GM19193 (cell line): ENCODE results near the gene SCUBE1.

Source experiments
- POLR2A ChIP-seq: IDR thresholded peaks from 4 replicates; pipeline ENCODE4 v1.6.1; 2011; ENCODE audit not compliant: insufficient read depth, insufficient read length; ENCODE audit errors: extremely low read depth

Gene SCUBE1

GRCh38 chr22:43343262-43343669 lies at the start of gene SCUBE1:
SCUBE1 (minus strand) TSS chr22:43343372; CDS start chr22:43343261, 111 bp downstream.
- no peak for TF ChIP-seq POLR2A

DNA sequence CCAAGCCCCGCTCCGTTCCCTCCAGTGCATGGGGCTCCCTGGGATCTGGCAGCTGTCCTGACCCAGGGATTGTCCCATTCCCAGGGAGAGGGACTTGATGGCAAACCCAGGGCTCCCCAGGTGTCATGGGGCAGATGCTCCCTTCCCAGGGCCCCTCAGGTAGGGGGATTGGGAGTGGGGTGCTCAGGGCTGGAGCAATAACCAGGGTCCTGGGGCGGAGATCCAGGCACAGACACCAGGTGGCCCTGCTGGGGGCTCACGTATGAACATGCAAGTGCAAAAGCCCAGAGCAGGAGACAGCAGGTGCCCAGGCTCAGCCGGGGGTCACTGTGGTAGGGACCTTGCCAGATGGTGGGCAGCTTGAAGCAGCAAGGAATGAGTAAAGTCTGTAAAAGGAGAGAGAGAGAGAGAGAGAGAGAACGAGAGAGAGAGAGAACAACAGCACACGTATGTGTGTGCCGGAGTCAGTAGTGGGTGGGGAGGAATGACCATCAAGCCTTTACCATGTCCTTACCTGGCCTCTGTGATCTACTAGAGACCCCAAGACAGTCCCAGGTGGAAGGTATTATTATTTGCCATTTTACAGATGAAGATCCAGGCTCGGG lies 49.3 kb upstream of the SCUBE1 start:
- TF ChIP-seq POLR2A: no peak

- no peak for TF ChIP-seq POLR2A
Measured at GRCh38 chr22:43391306-43391705, 48.1 kb upstream of the SCUBE1 start.

DNA sequence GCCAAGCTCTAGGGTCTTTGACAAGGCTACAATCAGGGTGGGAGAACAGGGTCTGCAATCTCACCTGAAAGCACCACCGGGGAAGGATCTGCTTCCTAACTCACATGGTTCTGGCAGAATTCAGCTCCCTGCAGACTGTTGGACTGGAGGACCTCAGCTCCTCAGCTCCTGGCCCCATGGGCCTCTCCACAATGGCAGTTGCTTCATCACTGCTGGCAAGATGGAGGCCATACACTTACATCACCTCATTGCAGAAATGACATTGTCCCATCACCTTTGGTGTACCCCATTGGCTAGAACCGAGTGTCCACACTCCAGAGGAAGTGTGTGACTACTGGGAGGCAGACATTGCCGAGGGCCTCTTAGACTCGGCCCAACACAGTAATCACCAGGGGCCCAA lies 47.7 kb upstream of the SCUBE1 start:
- no peak for TF ChIP-seq POLR2A

DNA sequence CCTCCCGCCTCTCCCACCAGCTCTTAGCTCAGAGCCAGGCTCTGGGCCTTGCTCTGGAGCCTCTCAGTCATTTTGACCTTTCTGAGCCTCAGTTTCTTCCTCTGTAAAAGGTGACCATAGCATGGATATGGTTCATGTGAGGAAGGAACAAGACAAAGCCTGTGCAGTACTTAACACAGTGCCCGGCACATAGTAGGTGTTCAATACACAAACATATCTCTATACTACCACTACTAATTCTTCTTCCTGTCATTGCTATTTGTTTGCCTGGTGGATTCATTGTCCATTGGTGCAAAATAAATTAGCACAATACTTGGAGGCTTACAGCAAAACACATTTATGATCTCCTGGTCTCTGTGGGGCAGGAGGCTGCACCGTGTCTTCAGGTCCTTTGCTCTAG lies 47.0 kb upstream of the SCUBE1 start:
- no peak for TF ChIP-seq POLR2A

DNA sequence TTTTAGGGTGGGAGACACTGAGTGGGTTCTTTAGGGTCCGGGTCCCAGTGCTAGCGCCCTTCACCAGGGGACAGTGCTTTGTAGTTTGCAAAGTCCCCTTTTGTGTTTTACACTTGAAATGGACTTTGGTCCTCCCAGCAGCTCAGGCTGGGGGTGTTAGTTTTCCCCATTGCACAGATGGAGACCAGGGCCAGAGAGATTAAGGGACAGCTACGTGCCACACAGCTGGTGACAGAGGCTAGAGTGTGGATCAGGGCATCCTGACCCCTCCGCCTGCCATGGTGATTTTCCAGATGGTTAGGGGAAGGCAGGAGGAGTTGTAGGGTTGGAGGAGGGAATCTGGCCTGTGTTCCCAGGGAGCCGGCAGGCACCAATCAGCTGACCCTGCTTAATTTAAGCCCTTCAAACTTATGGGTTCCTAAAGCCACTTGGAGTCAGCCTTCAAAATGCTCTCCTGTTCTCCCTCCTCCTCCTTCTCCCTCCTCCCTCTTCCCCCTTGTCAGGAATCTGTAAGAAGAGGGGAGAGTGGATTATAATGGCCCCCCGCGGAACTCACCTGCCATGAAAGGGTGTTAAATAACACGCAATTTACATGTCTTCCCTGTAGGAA lies 46.2 kb upstream of the SCUBE1 start:
- no peak for TF ChIP-seq POLR2A

DNA sequence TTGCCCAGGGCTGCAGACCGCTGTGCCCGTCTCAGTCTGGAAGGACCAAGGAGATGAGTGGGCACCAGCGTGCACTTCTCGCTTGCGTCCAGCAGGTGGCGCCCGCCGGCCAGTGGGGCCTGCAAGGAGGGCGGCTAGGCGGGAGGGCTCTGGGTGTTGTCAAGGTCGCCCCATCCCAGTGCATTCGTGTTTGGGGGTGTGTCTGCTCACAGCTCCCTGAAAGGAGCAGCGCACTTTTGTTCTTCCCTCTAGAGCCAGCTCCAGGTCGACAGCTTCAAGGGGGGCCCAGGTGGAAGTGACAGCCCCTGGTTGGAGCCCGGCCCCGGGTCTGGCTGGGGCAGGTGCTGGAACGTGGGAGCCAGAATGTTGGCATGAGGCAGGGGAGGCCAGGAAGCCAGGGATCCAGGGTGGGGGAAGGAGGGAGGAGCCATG lies 45.3 kb upstream of the SCUBE1 start:
- no peak for TF ChIP-seq POLR2A

DNA sequence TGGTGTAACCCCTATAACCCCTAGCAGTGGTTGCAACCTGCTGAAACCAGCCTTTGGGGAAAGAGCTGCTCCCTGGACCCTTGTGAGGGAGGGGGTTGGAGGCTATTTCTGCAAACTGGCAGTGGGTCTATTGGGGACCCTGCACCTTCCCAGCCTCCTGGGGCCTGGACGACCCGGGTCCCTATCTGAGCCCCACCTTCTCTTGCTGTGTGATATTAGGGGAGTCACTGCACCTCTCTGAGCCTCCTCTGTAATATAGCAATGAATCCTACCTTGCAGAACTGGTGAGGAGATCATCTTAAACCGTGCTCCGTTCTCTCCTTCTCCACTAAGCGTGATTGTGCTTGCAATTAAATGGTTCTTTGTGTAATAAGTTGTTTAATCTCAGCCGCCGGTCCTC lies 44.6 kb upstream of the SCUBE1 start:
- TF ChIP-seq POLR2A: no peak

GRCh38 chr22:43385770-43386641 lies 42.8 kb upstream of the SCUBE1 start:
- TF ChIP-seq POLR2A: no peak

DNA sequence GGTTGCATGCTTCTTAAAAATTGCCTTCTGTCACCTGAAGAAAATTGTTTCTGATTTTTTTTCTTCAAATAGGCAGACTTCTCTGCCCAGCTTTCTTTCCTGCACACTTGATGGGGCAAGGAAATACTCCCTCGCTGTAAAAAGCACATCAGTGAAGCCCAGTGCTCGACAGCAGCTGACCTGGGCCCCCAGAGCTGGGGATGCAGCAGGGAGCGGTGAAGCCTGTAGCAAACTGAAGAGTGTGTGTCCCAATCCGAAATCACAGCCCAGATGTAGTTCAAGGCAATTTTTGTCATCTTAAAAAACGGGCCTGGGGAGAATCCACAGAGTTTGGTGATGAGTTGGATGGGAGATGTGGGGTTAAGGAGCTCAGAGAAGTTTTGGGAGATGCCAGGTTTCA lies 41.7 kb upstream of the SCUBE1 start:
- no peak for TF ChIP-seq POLR2A

GRCh38 chr22:43381693-43382092 lies 38.5 kb upstream of the SCUBE1 start:
- no peak for TF ChIP-seq POLR2A

- no peak for TF ChIP-seq POLR2A
Measured at GRCh38 chr22:43377896-43378704, 34.9 kb upstream of the SCUBE1 start.

DNA sequence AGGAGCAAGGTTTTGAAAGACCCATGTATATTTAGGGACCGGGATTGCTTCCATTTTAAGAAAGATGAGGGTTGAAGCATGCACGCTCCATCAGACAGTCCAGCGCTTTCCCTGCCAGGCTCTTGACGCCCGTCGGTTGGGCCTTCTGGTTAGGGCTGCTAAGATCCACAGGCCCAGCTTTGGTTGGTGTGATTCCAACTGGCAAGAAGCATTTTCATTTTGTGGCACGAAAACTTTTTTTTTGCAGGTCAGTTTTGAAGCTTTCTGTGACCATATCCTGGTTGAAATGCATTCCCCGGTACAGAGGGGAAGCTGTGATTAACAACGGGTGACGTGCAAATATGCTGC lies 34.4 kb upstream of the SCUBE1 start:
- TF ChIP-seq POLR2A: no peak

- TF ChIP-seq POLR2A: no peak
Measured at GRCh38 chr22:43376765-43377547, 33.8 kb upstream of the SCUBE1 start.
